Prostate gland (tissue), 2 donors: ENCODE measurements around the gene HOXC5.

Experiments used
- CTCF ChIP-seq, 4 experiments: fragments of 200-600 bp in 2 of 4; fragments of 450-650 bp in 2 of 4; sonication (generic) in 2 of 4; IDR thresholded peaks; 1 replicate in 3 of 4; 2 replicates in 1 of 4; pipeline ENCODE4 v1.5.1; 2016 to 2019; ENCODE audit warnings: antibody characterized with exemption in 4 of 4, mild to moderate bottlenecking in 2 of 4, moderate library complexity in 2 of 4
- POLR2A ChIP-seq: fragments of 450-650 bp; IDR thresholded peaks from one replicate; pipeline ENCODE4 v1.6.1; 2016; ENCODE audit warnings: antibody characterized with exemption, mild to moderate bottlenecking

- TF ChIP-seq CTCF (IDR thresholded peaks at IDR 0.05) (no peak), POLR2A (no peak)
Measured at GRCh38 chr12:54017878-54018467, 14.9 kb upstream of the HOXC5 start.
